ENCODE results near the gene EEF1A2.

Gene EEF1A2

GRCh38 chr20:63447320-63447719 lies 51.6 kb downstream of the EEF1A2 start:
- TF ChIP-seq CTCF (conservative IDR thresholded peaks at IDR 0.05; ENCODE audit: low read length): no peak
- no peak for DNase-seq (ENCODE audit: low read depth)

GRCh38 chr20:63446216-63447024 lies 52.5 kb downstream of the EEF1A2 start:
- no peak overlapping the region for H3K4me3 ChIP-seq (ENCODE audit: low read length)
- no peak for DNase-seq (ENCODE audit: low read depth)
- no peak for TF ChIP-seq CTCF (conservative IDR thresholded peaks at IDR 0.05; ENCODE audit: low read length)

More at GRCh38 chr20:63447320-63447719, 51.6 kb downstream of the EEF1A2 start:
- H3K4me3 ChIP-seq (ENCODE audit: low read length): no peak overlapping the region

GRCh38 chr20:63445075-63445734 lies 53.7 kb downstream of the EEF1A2 start:
- no peak for TF ChIP-seq CTCF (conservative IDR thresholded peaks at IDR 0.05; ENCODE audit: low read length)
- no peak for DNase-seq (ENCODE audit: low read depth)
- no peak overlapping the region for H3K4me3 ChIP-seq (ENCODE audit: low read length)

- TF ChIP-seq CTCF (conservative IDR thresholded peaks at IDR 0.05; ENCODE audit: low read length): no peak
- DNase-seq (ENCODE audit: low read depth): no peak
- no peak overlapping the region for H3K4me3 ChIP-seq (ENCODE audit: low read length)
Observed at GRCh38 chr20:63444548-63444947, 54.3 kb downstream of the EEF1A2 start.

GRCh38 chr20:63443606-63444395 lies 55.1 kb downstream of the EEF1A2 start:
- no peak for TF ChIP-seq CTCF (conservative IDR thresholded peaks at IDR 0.05; ENCODE audit: low read length)
- no peak overlapping the region for H3K4me3 ChIP-seq (ENCODE audit: low read length)
- no peak for DNase-seq (ENCODE audit: low read depth)

- peak; percentile 32 for TF ChIP-seq CTCF (conservative IDR thresholded peaks at IDR 0.05; ENCODE audit: low read length)
- peak; percentile 13 for DNase-seq (ENCODE audit: low read depth)
- H3K4me3 ChIP-seq (ENCODE audit: low read length): no peak overlapping the region
Observed at GRCh38 chr20:63442100-63442493, 56.8 kb downstream of the EEF1A2 start.
